Large intestine (tissue), 3 donors: Measurements from ENCODE around the gene SON. TPM values are rescaled to one million over a fixed set of nuclear protein-coding genes. Genes with fewer than 3 reads are reported as not detected.

Experiments used
- DNase-seq, 2 donors: peaks; one replicate each; pipeline versions ENCODE4 v3.0.0 to v3.0.0-alpha.2; 2013
- H3K27ac ChIP-seq: one replicate; pipeline ENCODE4 v1.5.1; 2013; ENCODE audit warnings: low read length
- H3K27me3 ChIP-seq: 2 replicates; pipeline ENCODE4 v1.6.1; 2013; ENCODE audit warnings: low read length; ENCODE audit not compliant: control insufficient read depth, insufficient read depth
- H3K36me3 ChIP-seq: 2 replicates; pipeline ENCODE4 v1.6.1; 2013; ENCODE audit warnings: low read length; ENCODE audit not compliant: control insufficient read depth, insufficient read depth
- H3K4me1 ChIP-seq: one replicate; pipeline ENCODE4 v1.6.1; 2013; ENCODE audit warnings: low read length; ENCODE audit not compliant: control insufficient read depth, insufficient read depth
- H3K4me3 ChIP-seq: one replicate; pipeline ENCODE4 v1.5.1; 2013; ENCODE audit warnings: low read length
- H3K9me3 ChIP-seq: one replicate; pipeline ENCODE4 v1.6.1; 2013; ENCODE audit warnings: mild to moderate bottlenecking, low read depth, low read length, moderate library complexity; ENCODE audit not compliant: control insufficient read depth
- WGBS: methylation state at CpG from one replicate; pipeline ENCODE4 v1.1.5; 2013; ENCODE audit warnings: low lambda C conversion rate; ENCODE audit not compliant: insufficient coverage; 5-methylcytosine and 5-hydroxymethylcytosine counted together
- polyA plus RNA-seq: library from polyadenylated mRNA; unstranded; fragments of 120-200 nt; gene quantifications from one replicate; pipeline ENCODE4 v1.2.1, GENCODE V29; 2013

Gene SON
- polyA plus RNA-seq, 1 donor = 252 TPM

GRCh38 chr21:33512481-33512880 is 30.4 kb upstream of the SON start:
- H3K27me3 ChIP-seq = no peaks in the 10 kb centered on the region
- peaks cover 71% of the 10 kb centered on the region for H3K36me3 ChIP-seq
- H3K27ac ChIP-seq = no peak overlapping the region
- WGBS = 80% methylated on average over 1 of the region's 3 CpGs
- no peak for DNase-seq
- no peak overlapping the region for H3K4me3 ChIP-seq
- no peaks in the 10 kb centered on the region for H3K4me1 ChIP-seq
- no peaks in the 10 kb centered on the region for H3K9me3 ChIP-seq

- WGBS = no CpG with 5 or more reads among the region's 2 CpGs
These were observed 28.6 kb upstream of the SON start for GRCh38 chr21:33514229-33514628.

GRCh38 chr21:33518899-33519298 is 23.9 kb upstream of the SON start:
- no peaks in the 10 kb centered on the region for H3K9me3 ChIP-seq
- H3K4me1 ChIP-seq = no peaks in the 10 kb centered on the region
- no CpG with 5 or more reads among the region's 4 CpGs for WGBS
- no peak for DNase-seq
- no peak overlapping the region for H3K4me3 ChIP-seq
- no peak overlapping the region for H3K27ac ChIP-seq
- no peaks in the 10 kb centered on the region for H3K27me3 ChIP-seq
- peaks cover 59% of the 10 kb centered on the region for H3K36me3 ChIP-seq

More at GRCh38 chr21:33514229-33514628, 28.6 kb upstream of the SON start:
- peak in 1 of 2 donors; percentile 14 for DNase-seq
- Histone ChIP-seq H3K36me3 (peaks cover 72% of the 10 kb centered on the region), H3K9me3 (no peaks in the 10 kb centered on the region), H3K4me3 (no peak overlapping the region), H3K27me3 (no peaks in the 10 kb centered on the region), H3K27ac (no peak overlapping the region), H3K4me1 (no peaks in the 10 kb centered on the region)

- Histone ChIP-seq H3K9me3 (no peaks in the 10 kb centered on the region), H3K36me3 (peaks cover 52% of the 10 kb centered on the region)
- 95% methylated on average over 3 of the region's 5 CpGs for WGBS
These were observed 20.4 kb upstream of the SON start for GRCh38 chr21:33522297-33522952.

GRCh38 chr21:33522953-33523349 is 19.9 kb upstream of the SON start:
- 100% methylated on average over 1 of the region's 1 CpG for WGBS
- H3K4me1 ChIP-seq = no peaks in the 10 kb centered on the region
- no peak overlapping the region for H3K27ac ChIP-seq
- no peaks in the 10 kb centered on the region for H3K27me3 ChIP-seq
- H3K4me3 ChIP-seq = no peak overlapping the region
- no peaks in the 10 kb centered on the region for H3K9me3 ChIP-seq
- peaks cover 53% of the 10 kb centered on the region for H3K36me3 ChIP-seq
- no peak for DNase-seq

More at GRCh38 chr21:33522297-33522952, 20.4 kb upstream of the SON start:
- H3K27me3 ChIP-seq = no peaks in the 10 kb centered on the region
- no peak for DNase-seq
- H3K4me1 ChIP-seq = no peaks in the 10 kb centered on the region
- H3K27ac ChIP-seq = no peak overlapping the region
- H3K4me3 ChIP-seq = no peak overlapping the region

GRCh38 chr21:33531007-33531406 is 11.8 kb upstream of the SON start:
- 100% methylated on average over 2 of the region's 3 CpGs for WGBS
- DNase-seq = no peak
- Histone ChIP-seq H3K27me3 (no peaks in the 10 kb centered on the region), H3K27ac (no peak overlapping the region), H3K4me1 (no peaks in the 10 kb centered on the region), H3K4me3 (no peak overlapping the region), H3K36me3 (peaks cover 84% of the 10 kb centered on the region), H3K9me3 (no peaks in the 10 kb centered on the region)

GRCh38 chr21:33537212-33537611 is 5.6 kb upstream of the SON start:
- H3K27ac ChIP-seq = no peak overlapping the region
- H3K9me3 ChIP-seq = no peaks in the 10 kb centered on the region
- peaks cover 52% of the 10 kb centered on the region for H3K36me3 ChIP-seq
- DNase-seq = no peak
- peaks cover 8% of the 10 kb centered on the region for H3K4me1 ChIP-seq
- H3K4me3 ChIP-seq = no peak overlapping the region
- WGBS = no CpG with 5 or more reads among the region's 2 CpGs
- no peaks in the 10 kb centered on the region for H3K27me3 ChIP-seq

GRCh38 chr21:33539616-33540015 is 3.2 kb upstream of the SON start:
- H3K27ac ChIP-seq = peak overlapping the region; percentile 99
- H3K36me3 ChIP-seq = peaks cover 30% of the 10 kb centered on the region
- H3K4me1 ChIP-seq = peaks cover 8% of the 10 kb centered on the region
- no peak for DNase-seq
- no peaks in the 10 kb centered on the region for H3K9me3 ChIP-seq
- H3K27me3 ChIP-seq = no peaks in the 10 kb centered on the region
- no CpG with 5 or more reads among the region's 4 CpGs for WGBS
- H3K4me3 ChIP-seq = no peak overlapping the region

- peak in 1 of 2 donors; percentile 33 for DNase-seq
These were observed 2.1 kb upstream of the SON start for GRCh38 chr21:33540711-33541104.

GRCh38 chr21:33541105-33541711 is 1.6 kb upstream of the SON start:
- Histone ChIP-seq H3K4me1 (peaks cover 8% of the 10 kb centered on the region), H3K4me3 (peak overlapping the region; percentile 83), H3K27ac (peak overlapping the region; percentile 99), H3K36me3 (peaks cover 18% of the 10 kb centered on the region), H3K9me3 (no peaks in the 10 kb centered on the region), H3K27me3 (no peaks in the 10 kb centered on the region)
- peak in 1 of 2 donors; percentile 34 for DNase-seq
- WGBS = 46% methylated on average over 5 of the region's 19 CpGs

More at GRCh38 chr21:33540711-33541104, 2.1 kb upstream of the SON start:
- Histone ChIP-seq H3K9me3 (no peaks in the 10 kb centered on the region), H3K27me3 (no peaks in the 10 kb centered on the region), H3K36me3 (peaks cover 23% of the 10 kb centered on the region), H3K4me1 (peaks cover 8% of the 10 kb centered on the region), H3K27ac (peak overlapping the region; percentile 99), H3K4me3 (peak overlapping the region; percentile 83)
- 18% methylated on average over 2 of the region's 3 CpGs for WGBS
